ENCODE results near the gene DTWD2.
"Not testable (repeated sequence)": the region's sequence is repeated elsewhere in the genome, so short reads cannot be mapped to it uniquely, and the experiment has no call there.

DNA sequence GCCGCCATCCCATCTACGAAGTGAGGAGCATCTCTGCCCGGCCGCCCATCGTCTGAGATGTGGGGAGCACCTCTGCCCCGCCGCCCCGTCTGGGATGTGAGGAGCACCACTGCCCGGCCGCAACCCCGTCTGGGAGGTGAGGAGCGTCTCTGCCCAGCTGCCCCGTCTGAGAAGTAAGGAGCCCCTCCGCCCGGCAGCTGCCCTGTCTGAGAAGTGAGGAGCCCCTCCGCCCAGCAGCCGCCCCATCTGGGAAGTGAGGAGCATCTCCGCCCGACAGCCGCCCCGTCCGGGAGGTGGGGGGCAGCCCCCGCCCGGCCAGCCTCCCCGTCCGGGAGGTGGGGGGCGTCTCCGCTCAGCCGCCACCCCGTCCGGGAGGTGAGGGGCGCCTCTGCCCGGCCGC is 23.4 kb downstream of the DTWD2 start:
- TF ChIP-seq, protein P1, sequence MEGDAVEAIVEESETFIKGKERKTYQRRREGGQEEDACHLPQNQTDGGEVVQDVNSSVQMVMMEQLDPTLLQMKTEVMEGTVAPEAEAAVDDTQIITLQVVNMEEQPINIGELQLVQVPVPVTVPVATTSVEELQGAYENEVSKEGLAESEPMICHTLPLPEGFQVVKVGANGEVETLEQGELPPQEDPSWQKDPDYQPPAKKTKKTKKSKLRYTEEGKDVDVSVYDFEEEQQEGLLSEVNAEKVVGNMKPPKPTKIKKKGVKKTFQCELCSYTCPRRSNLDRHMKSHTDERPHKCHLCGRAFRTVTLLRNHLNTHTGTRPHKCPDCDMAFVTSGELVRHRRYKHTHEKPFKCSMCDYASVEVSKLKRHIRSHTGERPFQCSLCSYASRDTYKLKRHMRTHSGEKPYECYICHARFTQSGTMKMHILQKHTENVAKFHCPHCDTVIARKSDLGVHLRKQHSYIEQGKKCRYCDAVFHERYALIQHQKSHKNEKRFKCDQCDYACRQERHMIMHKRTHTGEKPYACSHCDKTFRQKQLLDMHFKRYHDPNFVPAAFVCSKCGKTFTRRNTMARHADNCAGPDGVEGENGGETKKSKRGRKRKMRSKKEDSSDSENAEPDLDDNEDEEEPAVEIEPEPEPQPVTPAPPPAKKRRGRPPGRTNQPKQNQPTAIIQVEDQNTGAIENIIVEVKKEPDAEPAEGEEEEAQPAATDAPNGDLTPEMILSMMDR (conservative IDR thresholded peaks at IDR 0.05; ENCODE audit: low read length): not testable (repeated sequence)
- TF ChIP-seq EZH2phosphoT487 (IDR thresholded peaks at IDR 0.05; ENCODE audit: borderline replicate concordance): not testable (repeated sequence)
